ENCODE measurements around the gene NQO2. TPM values are rescaled to one million over a fixed set of nuclear protein-coding genes. Genes with fewer than 3 reads are reported as not detected.

The NQO2 gene
- total RNA-seq, 1 donor from 2014 or later, result 19.2 TPM

- TF ChIP-seq CTCF (IDR thresholded peaks at IDR 0.05; ENCODE audit: insufficient read depth, low read length, poor library complexity, severe bottlenecking), result no peak
- Histone ChIP-seq H3K27me3 (ENCODE audit: control insufficient read depth, insufficient read depth, low read length) (no peaks in the 10 kb centered on the region), H3K36me3 (ENCODE audit: control insufficient read depth, insufficient read depth, low read length) (peaks cover 1% of the 10 kb centered on the region), H3K4me3 (ENCODE audit: low read depth, low read length) (no peak overlapping the region)
- no peak for DNase-seq (ENCODE audit: low read depth)
Measured at GRCh38 chr6:3011158-3011557, 11.5 kb downstream of the NQO2 start.

- Histone ChIP-seq H3K4me3 (ENCODE audit: low read depth, low read length) (no peak overlapping the region), H3K36me3 (ENCODE audit: control insufficient read depth, insufficient read depth, low read length) (peaks cover 1% of the 10 kb centered on the region), H3K27me3 (ENCODE audit: control insufficient read depth, insufficient read depth, low read length) (no peaks in the 10 kb centered on the region)
- no peak for TF ChIP-seq CTCF (IDR thresholded peaks at IDR 0.05; ENCODE audit: insufficient read depth, low read length, poor library complexity, severe bottlenecking)
- DNase-seq (ENCODE audit: low read depth), result no peak
Measured at GRCh38 chr6:3011592-3011991, 11.9 kb downstream of the NQO2 start.

- no peaks in the 10 kb centered on the region for H3K27me3 ChIP-seq (ENCODE audit: control insufficient read depth, insufficient read depth, low read length)
- no peak for TF ChIP-seq CTCF (IDR thresholded peaks at IDR 0.05; ENCODE audit: insufficient read depth, low read length, poor library complexity, severe bottlenecking)
- peaks cover 1% of the 10 kb centered on the region for H3K36me3 ChIP-seq (ENCODE audit: control insufficient read depth, insufficient read depth, low read length)
- H3K4me3 ChIP-seq (ENCODE audit: low read depth, low read length), result no peak overlapping the region
- no peak for DNase-seq (ENCODE audit: low read depth)
Measured at GRCh38 chr6:3013486-3013885, 13.8 kb downstream of the NQO2 start.

- Histone ChIP-seq H3K27me3 (ENCODE audit: control insufficient read depth, insufficient read depth, low read length) (no peaks in the 10 kb centered on the region), H3K36me3 (ENCODE audit: control insufficient read depth, insufficient read depth, low read length) (peaks cover 1% of the 10 kb centered on the region), H3K4me3 (ENCODE audit: low read depth, low read length) (no peak overlapping the region)
- no peak for DNase-seq (ENCODE audit: low read depth)
- no peak for TF ChIP-seq CTCF (IDR thresholded peaks at IDR 0.05; ENCODE audit: insufficient read depth, low read length, poor library complexity, severe bottlenecking)
Measured at GRCh38 chr6:3013901-3014674, 14.4 kb downstream of the NQO2 start.

GRCh38 chr6:3014675-3015066, 15.0 kb downstream of the NQO2 start:
- no peak for DNase-seq (ENCODE audit: low read depth)
- no peak for TF ChIP-seq CTCF (IDR thresholded peaks at IDR 0.05; ENCODE audit: insufficient read depth, low read length, poor library complexity, severe bottlenecking)
- Histone ChIP-seq H3K36me3 (ENCODE audit: control insufficient read depth, insufficient read depth, low read length) (peaks cover 1% of the 10 kb centered on the region), H3K27me3 (ENCODE audit: control insufficient read depth, insufficient read depth, low read length) (no peaks in the 10 kb centered on the region), H3K4me3 (ENCODE audit: low read depth, low read length) (no peak overlapping the region)

- no peak for DNase-seq (ENCODE audit: low read depth)
- no peak overlapping the region for H3K4me3 ChIP-seq (ENCODE audit: low read depth, low read length)
- H3K36me3 ChIP-seq (ENCODE audit: control insufficient read depth, insufficient read depth, low read length), result peaks cover 1% of the 10 kb centered on the region
- no peaks in the 10 kb centered on the region for H3K27me3 ChIP-seq (ENCODE audit: control insufficient read depth, insufficient read depth, low read length)
- TF ChIP-seq CTCF (IDR thresholded peaks at IDR 0.05; ENCODE audit: insufficient read depth, low read length, poor library complexity, severe bottlenecking), result no peak
Measured at GRCh38 chr6:3015144-3015543, 15.4 kb downstream of the NQO2 start.

All from kidney epithelial cell (primary cell).